ENCODE results near the gene OSBPL9.
"Not testable (repeated sequence)": the region's sequence is repeated elsewhere in the genome, so short reads cannot be mapped to it uniquely, and the experiment has no call there.

OSBPL9 gene

GRCh38 chr1:51639694-51640093 lies 22.8 kb downstream of the OSBPL9 start:
- no peak for DNase-seq

- no peak for DNase-seq
These were observed 24.2 kb downstream of the OSBPL9 start for GRCh38 chr1:51641096-51641495.

- no peak for DNase-seq
These were observed 25.8 kb downstream of the OSBPL9 start for GRCh38 chr1:51642739-51643142.

GRCh38 chr1:51643362-51643761 lies 26.5 kb downstream of the OSBPL9 start:
- DNase-seq = no peak

- no peak for DNase-seq
These were observed 27.1 kb downstream of the OSBPL9 start for GRCh38 chr1:51644020-51644419.

- DNase-seq = no peak
These were observed 27.8 kb downstream of the OSBPL9 start for GRCh38 chr1:51644533-51645197.

GRCh38 chr1:51646592-51646991 lies 29.7 kb downstream of the OSBPL9 start:
- not testable (repeated sequence) for DNase-seq

GRCh38 chr1:51648180-51649109 lies 31.6 kb downstream of the OSBPL9 start:
- DNase-seq = peak; percentile 3

- DNase-seq = no peak
These were observed 32.8 kb downstream of the OSBPL9 start for GRCh38 chr1:51649593-51650091.

- no peak for DNase-seq
These were observed 33.3 kb downstream of the OSBPL9 start for GRCh38 chr1:51650198-51650597.

GRCh38 chr1:51651552-51651942 lies 34.7 kb downstream of the OSBPL9 start:
- no peak for DNase-seq

- DNase-seq = no peak
These were observed 35.7 kb downstream of the OSBPL9 start for GRCh38 chr1:51652599-51652998.

GRCh38 chr1:51653127-51653526 lies 36.2 kb downstream of the OSBPL9 start:
- DNase-seq = no peak

GRCh38 chr1:51654000-51654399 lies 37.1 kb downstream of the OSBPL9 start:
- no peak for DNase-seq

- no peak for DNase-seq
These were observed 39.5 kb downstream of the OSBPL9 start for GRCh38 chr1:51656374-51656773.

GRCh38 chr1:51660580-51660979 lies 43.7 kb downstream of the OSBPL9 start:
- no peak for DNase-seq

- no peak for DNase-seq
These were observed 44.2 kb downstream of the OSBPL9 start for GRCh38 chr1:51661081-51661518.

- DNase-seq = no peak
These were observed 46.2 kb downstream of the OSBPL9 start for GRCh38 chr1:51663105-51663504.

GRCh38 chr1:51663721-51664120 lies 46.8 kb downstream of the OSBPL9 start:
- DNase-seq = no peak

- no peak for DNase-seq
These were observed 47.7 kb downstream of the OSBPL9 start for GRCh38 chr1:51664421-51665240.

GRCh38 chr1:51666478-51666877 lies 49.6 kb downstream of the OSBPL9 start:
- no peak for DNase-seq

- no peak for DNase-seq
These were observed 50.7 kb downstream of the OSBPL9 start for GRCh38 chr1:51667561-51667960.

- no peak for DNase-seq
These were observed 52.4 kb downstream of the OSBPL9 start for GRCh38 chr1:51669272-51669671.
